HepG2 (cell line): ENCODE measurements around the gene MAPK8IP3. TPM values are rescaled to one million over a fixed set of nuclear protein-coding genes. Genes with fewer than 3 reads are reported as not detected.

Experiments used
- BCL6 ChIP-seq: IDR thresholded peaks from 2 replicates; pipeline ENCODE4 v1.6.1; 2016; ENCODE audit warnings: missing genetic modification reagents, missing compliant biosample characterization
- FOXK1 ChIP-seq: sonication (generic); formaldehyde crosslinking; IDR thresholded peaks from 2 replicates; pipeline ENCODE4 v1.4.0; 2020; ENCODE audit warnings: low read depth, missing genetic modification reagents, borderline replicate concordance
- HDAC2 ChIP-seq: sonication (generic); formaldehyde crosslinking; IDR thresholded peaks from 2 replicates; pipeline ENCODE4 v1.4.0; 2020; ENCODE audit warnings: missing genetic modification reagents
- HMG20A ChIP-seq: IDR thresholded peaks from 2 replicates; pipeline ENCODE4 v1.6.1; 2016; ENCODE audit warnings: borderline replicate concordance
- NFKB2 ChIP-seq: sonication (generic); formaldehyde crosslinking; IDR thresholded peaks from 2 replicates; pipeline ENCODE4 v1.4.0; 2020; ENCODE audit warnings: missing genetic modification reagents, borderline replicate concordance
- ONECUT2 ChIP-seq: sonication (generic); formaldehyde crosslinking; IDR thresholded peaks from 2 replicates; pipeline ENCODE4 v1.4.0; 2020; ENCODE audit warnings: missing genetic modification reagents
- PATZ1 ChIP-seq: sonication (generic); formaldehyde crosslinking; IDR thresholded peaks from 2 replicates; pipeline ENCODE4 v1.4.0; 2020; ENCODE audit warnings: missing genetic modification reagents
- SAP130 ChIP-seq: IDR thresholded peaks from 2 replicates; pipeline ENCODE4 v1.6.1; 2016; ENCODE audit warnings: low read depth
- TEAD3 ChIP-seq: optimal IDR thresholded peaks from 2 replicates; pipeline ENCODE3; 2016; ENCODE audit warnings: borderline replicate concordance
- TOE1 ChIP-seq: sonication (generic); formaldehyde crosslinking; IDR thresholded peaks from 2 replicates; pipeline ENCODE4 v1.4.0; 2020; ENCODE audit warnings: mild to moderate bottlenecking, missing genetic modification reagents
- ZNF263 ChIP-seq: sonication (generic); formaldehyde crosslinking; IDR thresholded peaks from 2 replicates; pipeline ENCODE4 v1.4.0; 2020; ENCODE audit warnings: missing genetic modification reagents
- ZNF644 ChIP-seq: IDR thresholded peaks from 2 replicates; pipeline ENCODE4 v1.6.1; 2016; ENCODE audit warnings: low read depth
- ZNF768 ChIP-seq: sonication (generic); formaldehyde crosslinking; IDR thresholded peaks from 2 replicates; pipeline ENCODE4 v1.4.0; 2020; ENCODE audit warnings: missing genetic modification reagents
- ZSCAN30 ChIP-seq: sonication (generic); formaldehyde crosslinking; IDR thresholded peaks from 2 replicates; pipeline ENCODE4 v1.5.0; 2020; ENCODE audit warnings: mild to moderate bottlenecking, missing genetic modification reagents
- polyA plus RNA-seq, 8 experiments: library from polyadenylated mRNA; depleted of rRNA in 3 of 8; stranded (reverse) in 7 of 8; unstranded in 1 of 8; fragments of >200 nt; fragmentation: Illumina TruSeq in 4 of 8; extraction: Trizol in 4 of 8; gene quantifications; 2 replicates each; pipeline versions ENCODE4 v1.2.1 to v1.2.3, GENCODE V29; 2011 to 2016; ENCODE audit warnings: low read depth in 4 of 8, missing spikeins in 1 of 8, mixed read lengths in 1 of 8; ENCODE audit not compliant: insufficient read depth in 1 of 8
- total RNA-seq, 5 experiments: library from RNA; depleted of rRNA; stranded (reverse); fragments of >200 nt; fragmentation: Illumina TruSeq; extraction: Trizol; gene quantifications; 2 replicates each; pipeline ENCODE4 v1.2.3, GENCODE V29; 2016; ENCODE audit warnings: low read depth in 1 of 5
- TF ChIP-seq, protein P1 (sequence below), 2 experiments: fragments of 450-650 bp in 1 of 2; sonication (generic) in 1 of 2; formaldehyde crosslinking; IDR thresholded peaks; 2 replicates each; pipeline versions ENCODE4 v1.5.0 to v1.8.0; 2020 to 2022; ENCODE audit warnings: mild to moderate bottlenecking in 1 of 2, missing genetic modification reagents in 1 of 2
- TF ChIP-seq, protein P2 (sequence below): sonication (generic); formaldehyde crosslinking; IDR thresholded peaks from 2 replicates; pipeline ENCODE4 v1.5.1; 2020; ENCODE audit warnings: mild to moderate bottlenecking, missing genetic modification reagents, moderate library complexity
- TF ChIP-seq, protein P3 (sequence below), 2 experiments: IDR thresholded peaks; 2 replicates each; pipeline ENCODE4 v1.6.1; 2011 to 2012; ENCODE audit warnings: low read length in 2 of 2, borderline replicate concordance in 1 of 2, low read depth in 1 of 2, mild to moderate bottlenecking in 1 of 2, moderate library complexity in 1 of 2
- TF ChIP-seq, protein P4 (sequence below): IDR thresholded peaks from 2 replicates; pipeline ENCODE4 v1.6.1; 2018; ENCODE audit warnings: missing genetic modification reagents, mild to moderate bottlenecking, missing compliant biosample characterization

MAPK8IP3 gene
- total and polyA plus RNA-seq, 2 of the 13 experiments (the other 11 are each of a cell fraction or from before 2014, with no cell fraction given) = 25.1 to 41.7 TPM

DNA sequence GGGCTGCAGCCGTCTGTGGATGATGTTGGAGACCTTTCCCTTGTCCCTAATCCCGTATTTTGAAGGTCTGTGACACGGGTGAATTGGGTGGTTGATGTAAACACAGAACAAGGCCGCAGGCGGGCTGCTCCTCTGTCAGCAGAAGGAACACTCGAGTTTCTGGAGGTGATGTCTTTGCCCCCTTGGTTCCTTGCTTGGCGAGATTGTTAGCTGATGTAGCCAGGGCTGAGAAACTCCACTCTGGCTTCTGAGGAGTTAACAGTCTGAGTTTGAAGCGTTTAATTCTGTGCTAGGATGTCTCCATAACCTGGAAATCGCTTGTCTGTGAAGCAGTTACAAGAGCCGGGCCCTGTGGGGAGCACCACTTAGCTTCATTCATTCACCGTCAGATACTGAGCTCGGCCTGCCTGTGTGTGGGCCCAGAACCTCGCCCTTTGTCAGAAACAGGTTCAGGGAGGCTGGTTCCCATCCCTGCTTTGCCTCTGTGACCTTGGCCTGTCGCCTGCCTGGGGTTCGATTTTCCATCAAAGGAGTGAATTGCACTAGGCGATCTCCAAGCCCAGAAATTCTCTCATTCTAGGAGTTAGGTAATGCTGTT is 1.3 kb downstream of the MAPK8IP3 start (continued):
- TF ChIP-seq, protein P1, sequence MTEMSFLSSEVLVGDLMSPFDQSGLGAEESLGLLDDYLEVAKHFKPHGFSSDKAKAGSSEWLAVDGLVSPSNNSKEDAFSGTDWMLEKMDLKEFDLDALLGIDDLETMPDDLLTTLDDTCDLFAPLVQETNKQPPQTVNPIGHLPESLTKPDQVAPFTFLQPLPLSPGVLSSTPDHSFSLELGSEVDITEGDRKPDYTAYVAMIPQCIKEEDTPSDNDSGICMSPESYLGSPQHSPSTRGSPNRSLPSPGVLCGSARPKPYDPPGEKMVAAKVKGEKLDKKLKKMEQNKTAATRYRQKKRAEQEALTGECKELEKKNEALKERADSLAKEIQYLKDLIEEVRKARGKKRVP (CRISPR knock-in tag; IDR thresholded peaks at IDR 0.05) = no peak; a peak in 1 of 4 replicates
- TF ChIP-seq ONECUT2 (CRISPR knock-in tag) = 0 out of 2 replicates have a peak, but pooled peaks have one; percentile 51
- TF ChIP-seq, protein P2, sequence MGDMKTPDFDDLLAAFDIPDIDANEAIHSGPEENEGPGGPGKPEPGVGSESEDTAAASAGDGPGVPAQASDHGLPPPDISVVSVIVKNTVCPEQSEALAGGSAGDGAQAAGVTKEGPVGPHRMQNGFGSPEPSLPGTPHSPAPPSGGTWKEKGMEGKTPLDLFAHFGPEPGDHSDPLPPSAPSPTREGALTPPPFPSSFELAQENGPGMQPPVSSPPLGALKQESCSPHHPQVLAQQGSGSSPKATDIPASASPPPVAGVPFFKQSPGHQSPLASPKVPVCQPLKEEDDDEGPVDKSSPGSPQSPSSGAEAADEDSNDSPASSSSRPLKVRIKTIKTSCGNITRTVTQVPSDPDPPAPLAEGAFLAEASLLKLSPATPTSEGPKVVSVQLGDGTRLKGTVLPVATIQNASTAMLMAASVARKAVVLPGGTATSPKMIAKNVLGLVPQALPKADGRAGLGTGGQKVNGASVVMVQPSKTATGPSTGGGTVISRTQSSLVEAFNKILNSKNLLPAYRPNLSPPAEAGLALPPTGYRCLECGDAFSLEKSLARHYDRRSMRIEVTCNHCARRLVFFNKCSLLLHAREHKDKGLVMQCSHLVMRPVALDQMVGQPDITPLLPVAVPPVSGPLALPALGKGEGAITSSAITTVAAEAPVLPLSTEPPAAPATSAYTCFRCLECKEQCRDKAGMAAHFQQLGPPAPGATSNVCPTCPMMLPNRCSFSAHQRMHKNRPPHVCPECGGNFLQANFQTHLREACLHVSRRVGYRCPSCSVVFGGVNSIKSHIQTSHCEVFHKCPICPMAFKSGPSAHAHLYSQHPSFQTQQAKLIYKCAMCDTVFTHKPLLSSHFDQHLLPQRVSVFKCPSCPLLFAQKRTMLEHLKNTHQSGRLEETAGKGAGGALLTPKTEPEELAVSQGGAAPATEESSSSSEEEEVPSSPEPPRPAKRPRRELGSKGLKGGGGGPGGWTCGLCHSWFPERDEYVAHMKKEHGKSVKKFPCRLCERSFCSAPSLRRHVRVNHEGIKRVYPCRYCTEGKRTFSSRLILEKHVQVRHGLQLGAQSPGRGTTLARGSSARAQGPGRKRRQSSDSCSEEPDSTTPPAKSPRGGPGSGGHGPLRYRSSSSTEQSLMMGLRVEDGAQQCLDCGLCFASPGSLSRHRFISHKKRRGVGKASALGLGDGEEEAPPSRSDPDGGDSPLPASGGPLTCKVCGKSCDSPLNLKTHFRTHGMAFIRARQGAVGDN (CRISPR knock-in tag) = peak; percentile 43; the same call in 1 of the 2 replicates
- TF ChIP-seq PATZ1 = peak; percentile 19; the same call in 1 of the 2 replicates
- TF ChIP-seq ZNF263 = peak; percentile 96
- peak; percentile 84 for TF ChIP-seq BCL6 (CRISPR knock-in tag)
- TF ChIP-seq NFKB2 = no peak
- peak; percentile 74 for TF ChIP-seq SAP130 (CRISPR knock-in tag)
- 0 out of 2 replicates have a peak, but pooled peaks have one; percentile 54 for TF ChIP-seq HDAC2
- TF ChIP-seq, protein P3, sequence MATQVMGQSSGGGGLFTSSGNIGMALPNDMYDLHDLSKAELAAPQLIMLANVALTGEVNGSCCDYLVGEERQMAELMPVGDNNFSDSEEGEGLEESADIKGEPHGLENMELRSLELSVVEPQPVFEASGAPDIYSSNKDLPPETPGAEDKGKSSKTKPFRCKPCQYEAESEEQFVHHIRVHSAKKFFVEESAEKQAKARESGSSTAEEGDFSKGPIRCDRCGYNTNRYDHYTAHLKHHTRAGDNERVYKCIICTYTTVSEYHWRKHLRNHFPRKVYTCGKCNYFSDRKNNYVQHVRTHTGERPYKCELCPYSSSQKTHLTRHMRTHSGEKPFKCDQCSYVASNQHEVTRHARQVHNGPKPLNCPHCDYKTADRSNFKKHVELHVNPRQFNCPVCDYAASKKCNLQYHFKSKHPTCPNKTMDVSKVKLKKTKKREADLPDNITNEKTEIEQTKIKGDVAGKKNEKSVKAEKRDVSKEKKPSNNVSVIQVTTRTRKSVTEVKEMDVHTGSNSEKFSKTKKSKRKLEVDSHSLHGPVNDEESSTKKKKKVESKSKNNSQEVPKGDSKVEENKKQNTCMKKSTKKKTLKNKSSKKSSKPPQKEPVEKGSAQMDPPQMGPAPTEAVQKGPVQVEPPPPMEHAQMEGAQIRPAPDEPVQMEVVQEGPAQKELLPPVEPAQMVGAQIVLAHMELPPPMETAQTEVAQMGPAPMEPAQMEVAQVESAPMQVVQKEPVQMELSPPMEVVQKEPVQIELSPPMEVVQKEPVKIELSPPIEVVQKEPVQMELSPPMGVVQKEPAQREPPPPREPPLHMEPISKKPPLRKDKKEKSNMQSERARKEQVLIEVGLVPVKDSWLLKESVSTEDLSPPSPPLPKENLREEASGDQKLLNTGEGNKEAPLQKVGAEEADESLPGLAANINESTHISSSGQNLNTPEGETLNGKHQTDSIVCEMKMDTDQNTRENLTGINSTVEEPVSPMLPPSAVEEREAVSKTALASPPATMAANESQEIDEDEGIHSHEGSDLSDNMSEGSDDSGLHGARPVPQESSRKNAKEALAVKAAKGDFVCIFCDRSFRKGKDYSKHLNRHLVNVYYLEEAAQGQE (IDR thresholded peaks at IDR 0.05; ENCODE audit: borderline replicate concordance in 1 of 2, low read depth in 1 of 2, low read length in 2 of 2) = no peak
- no peak for TF ChIP-seq ZSCAN30 (CRISPR knock-in tag)
- no peak for TF ChIP-seq TEAD3 (CRISPR knock-in tag)
- TF ChIP-seq ZNF644 = no peak
- 0 out of 2 replicates have a peak, but pooled peaks have one; percentile 19 for TF ChIP-seq FOXK1 (CRISPR knock-in tag)
- TF ChIP-seq, protein P4, sequence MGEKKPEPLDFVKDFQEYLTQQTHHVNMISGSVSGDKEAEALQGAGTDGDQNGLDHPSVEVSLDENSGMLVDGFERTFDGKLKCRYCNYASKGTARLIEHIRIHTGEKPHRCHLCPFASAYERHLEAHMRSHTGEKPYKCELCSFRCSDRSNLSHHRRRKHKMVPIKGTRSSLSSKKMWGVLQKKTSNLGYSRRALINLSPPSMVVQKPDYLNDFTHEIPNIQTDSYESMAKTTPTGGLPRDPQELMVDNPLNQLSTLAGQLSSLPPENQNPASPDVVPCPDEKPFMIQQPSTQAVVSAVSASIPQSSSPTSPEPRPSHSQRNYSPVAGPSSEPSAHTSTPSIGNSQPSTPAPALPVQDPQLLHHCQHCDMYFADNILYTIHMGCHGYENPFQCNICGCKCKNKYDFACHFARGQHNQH = peak; percentile 32; the same call in 1 of the 2 replicates
- no peak for TF ChIP-seq HMG20A (CRISPR knock-in tag)
- TF ChIP-seq ZNF768 = no peak
- TF ChIP-seq TOE1 (CRISPR knock-in tag) = no peak
